Activated CD4-positive, alpha-beta T cell treated with anti-CD3 and anti-CD28 coated beads, Interleukin-2, amount 50 U/mL, for 1 hour (primary cell): Measurements from ENCODE around the gene LRRC1.
"Not testable (repeated sequence)": the region's sequence is repeated elsewhere in the genome, so short reads cannot be mapped to it uniquely, and the experiment has no call there.

ENCODE experiments used
- DNase-seq: peaks from one replicate; pipeline ENCODE4 v3.0.0-alpha.2; 2020

LRRC1 gene

GRCh38 chr6:53794720-53795339 lies at the start of gene LRRC1:
Gene LRRC1, plus strand, starts transcription at chr6:53795005. Its CDS starts 252 bp downstream, at chr6:53795257.
- peak; percentile 79 for DNase-seq

- no peak for DNase-seq
These were observed 48.2 kb upstream of the LRRC1 start for GRCh38 chr6:53746442-53747103.

DNA sequence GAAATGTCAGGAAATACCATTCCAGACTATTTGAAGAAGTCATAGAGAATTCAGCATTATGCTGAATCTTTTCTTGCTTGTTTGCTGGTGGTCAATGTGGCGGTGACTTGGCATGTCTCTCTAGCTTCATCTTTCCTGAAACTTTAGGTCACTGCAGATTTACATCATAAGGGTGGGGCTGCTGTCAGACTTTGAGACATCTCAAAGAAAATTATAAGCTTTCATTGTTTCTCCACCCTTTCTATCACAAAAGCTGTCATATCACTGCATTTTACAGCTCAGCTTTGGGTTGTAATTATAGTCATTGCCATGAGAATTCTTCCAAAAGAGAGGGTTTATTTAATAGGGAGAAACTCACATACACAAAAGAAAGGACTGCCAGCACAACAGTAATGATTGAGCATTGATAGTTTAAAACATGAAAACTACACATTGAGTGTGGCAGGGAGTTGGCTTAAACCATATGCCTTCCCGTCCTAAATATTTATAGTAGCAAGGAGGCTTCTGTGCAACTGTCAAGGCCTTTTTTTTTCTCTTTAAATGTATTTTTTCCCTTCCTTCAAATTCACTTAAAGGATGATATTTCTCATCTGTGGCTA lies 44.7 kb upstream of the LRRC1 start:
- DNase-seq = no peak

GRCh38 chr6:53751417-53751816 lies 43.4 kb upstream of the LRRC1 start:
- DNase-seq = no peak

- no peak for DNase-seq
These were observed 42.4 kb upstream of the LRRC1 start for GRCh38 chr6:53752440-53752839.

GRCh38 chr6:53752856-53753255 lies 41.9 kb upstream of the LRRC1 start:
- DNase-seq = no peak

DNA sequence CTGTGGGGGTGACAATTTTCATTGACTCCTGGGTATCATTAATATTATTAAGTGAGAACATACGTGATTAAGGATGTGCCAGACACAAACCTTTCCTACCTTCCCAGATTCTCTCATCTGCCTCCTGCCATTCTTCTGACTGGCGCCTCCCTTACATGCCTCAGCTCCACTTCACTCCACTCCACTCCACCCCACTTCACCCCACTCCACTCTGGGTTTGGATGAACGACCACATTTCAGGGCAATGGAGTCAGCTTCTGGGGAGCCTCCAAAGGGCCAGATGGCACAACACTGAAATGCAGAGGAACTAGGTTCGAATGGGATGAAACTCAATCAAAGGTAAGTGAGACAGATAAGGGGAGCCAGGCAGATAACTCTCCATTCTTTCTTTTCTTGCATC lies 40.5 kb upstream of the LRRC1 start:
- DNase-seq = no peak

DNA sequence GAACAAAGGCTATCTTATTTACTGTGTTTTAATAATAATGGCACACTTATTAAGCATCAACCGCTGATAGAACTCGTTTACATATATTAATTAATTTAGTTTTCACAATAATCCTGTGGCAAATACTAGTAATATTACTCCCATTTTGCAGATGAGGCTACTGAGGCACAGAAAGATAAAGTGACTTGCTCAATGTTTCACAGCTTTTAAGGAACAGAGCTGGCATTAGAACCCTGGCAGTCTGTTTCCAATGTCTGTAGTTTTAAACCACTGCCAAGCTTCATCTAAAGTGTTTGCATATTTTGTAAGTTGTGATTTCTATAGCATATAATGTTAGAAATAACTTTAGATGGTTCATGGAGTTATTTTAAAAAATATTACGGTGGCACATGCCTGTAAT lies 38.4 kb upstream of the LRRC1 start:
- no peak for DNase-seq

DNA sequence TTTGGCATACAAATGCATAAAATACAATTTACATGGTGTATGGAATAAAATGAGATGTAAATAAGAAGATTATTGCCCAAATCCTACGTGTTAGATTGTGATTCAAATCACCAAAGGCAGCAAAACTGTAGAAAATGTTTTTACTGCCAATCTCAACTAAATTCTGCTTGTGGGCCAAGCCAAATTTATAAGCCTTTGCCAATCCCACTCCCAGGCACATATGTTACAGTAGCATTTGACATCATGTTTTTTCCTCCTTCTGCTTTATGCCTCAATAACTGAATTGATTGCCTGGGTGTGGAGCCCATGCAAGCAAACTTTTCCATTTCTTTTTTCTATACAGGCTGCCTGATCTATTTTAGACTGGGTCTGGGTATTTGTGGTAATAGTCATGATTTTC lies 36.3 kb upstream of the LRRC1 start:
- DNase-seq = no peak

DNA sequence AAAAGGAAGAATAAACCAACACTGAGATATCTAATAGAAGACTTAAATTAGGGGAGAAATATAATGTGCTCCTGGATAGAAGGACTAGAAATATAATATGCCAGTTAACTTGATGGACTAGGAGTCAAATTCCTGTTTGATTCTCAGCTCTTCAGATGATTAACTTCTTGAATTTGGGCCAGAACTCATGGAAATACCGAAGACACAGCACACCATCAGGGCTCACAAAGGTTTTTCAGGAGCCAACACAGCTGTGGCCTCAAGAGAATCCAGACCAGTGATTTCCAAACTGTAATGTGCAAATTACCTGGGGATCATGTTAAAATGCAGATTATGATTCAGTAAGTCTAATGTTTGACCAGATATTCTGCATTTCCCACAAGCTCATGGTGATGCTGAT lies 33.8 kb upstream of the LRRC1 start:
- no peak for DNase-seq

DNA sequence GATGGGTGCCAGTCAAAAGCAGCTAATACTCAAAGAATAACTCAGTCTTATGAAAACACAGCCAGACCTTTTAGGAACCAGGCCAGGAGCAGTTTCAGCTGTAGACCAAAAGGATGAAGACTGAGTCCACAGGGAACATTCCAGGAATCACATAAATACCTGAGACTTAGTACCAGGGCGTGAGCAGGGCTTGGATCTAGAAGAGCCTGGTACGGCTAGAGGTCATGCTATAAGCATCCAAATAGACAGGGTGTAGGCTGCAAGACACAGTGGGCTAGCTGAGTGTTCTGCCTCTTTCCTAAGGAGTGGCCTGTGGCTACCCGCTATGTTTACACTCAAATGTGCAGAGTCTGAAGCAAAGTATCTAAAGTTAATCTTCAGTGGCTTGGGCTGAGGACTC lies 29.5 kb upstream of the LRRC1 start:
- no peak for DNase-seq

- no peak for DNase-seq
These were observed 27.9 kb upstream of the LRRC1 start for GRCh38 chr6:53766930-53767329.

DNA sequence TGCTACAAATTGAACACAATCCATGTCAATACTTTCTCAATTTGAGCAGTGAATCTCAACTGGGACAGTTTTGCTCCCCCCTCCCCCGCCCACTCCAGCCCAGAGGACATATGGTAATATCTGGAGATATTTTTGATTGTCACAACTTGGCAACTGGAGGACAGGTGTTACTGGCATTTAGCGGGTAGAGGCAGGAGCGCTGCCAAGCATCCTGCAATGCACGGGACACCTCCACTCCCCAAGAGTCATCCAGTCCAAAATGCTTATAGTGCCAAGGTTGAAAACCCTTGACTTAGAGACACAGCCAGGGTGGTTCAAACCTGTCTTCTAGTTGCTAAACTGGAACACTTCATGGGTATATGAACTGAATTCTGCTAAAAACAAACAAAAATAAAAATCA lies 26.9 kb upstream of the LRRC1 start:
- DNase-seq = no peak

DNA sequence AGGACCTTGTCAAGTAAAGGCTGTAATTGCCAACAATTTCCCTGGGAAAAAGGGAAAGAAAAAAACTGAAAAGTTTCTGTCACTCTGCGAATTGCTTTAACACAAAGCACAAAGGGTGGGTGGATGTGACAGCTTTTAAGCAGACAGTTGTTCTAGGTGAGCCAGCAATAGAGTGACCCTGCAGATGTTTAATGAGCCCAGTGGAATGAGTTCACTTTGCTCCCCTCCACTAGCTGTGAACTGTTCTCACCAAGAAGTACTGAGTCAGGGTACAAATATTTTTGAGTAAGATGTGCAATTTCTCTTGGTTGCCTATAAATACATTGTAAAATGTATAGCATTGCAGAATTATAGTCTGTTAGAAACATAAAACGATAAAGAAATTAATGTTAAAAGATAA lies 26.2 kb upstream of the LRRC1 start:
- no peak for DNase-seq

- DNase-seq = no peak
These were observed 24.0 kb upstream of the LRRC1 start for GRCh38 chr6:53770780-53771249.

DNA sequence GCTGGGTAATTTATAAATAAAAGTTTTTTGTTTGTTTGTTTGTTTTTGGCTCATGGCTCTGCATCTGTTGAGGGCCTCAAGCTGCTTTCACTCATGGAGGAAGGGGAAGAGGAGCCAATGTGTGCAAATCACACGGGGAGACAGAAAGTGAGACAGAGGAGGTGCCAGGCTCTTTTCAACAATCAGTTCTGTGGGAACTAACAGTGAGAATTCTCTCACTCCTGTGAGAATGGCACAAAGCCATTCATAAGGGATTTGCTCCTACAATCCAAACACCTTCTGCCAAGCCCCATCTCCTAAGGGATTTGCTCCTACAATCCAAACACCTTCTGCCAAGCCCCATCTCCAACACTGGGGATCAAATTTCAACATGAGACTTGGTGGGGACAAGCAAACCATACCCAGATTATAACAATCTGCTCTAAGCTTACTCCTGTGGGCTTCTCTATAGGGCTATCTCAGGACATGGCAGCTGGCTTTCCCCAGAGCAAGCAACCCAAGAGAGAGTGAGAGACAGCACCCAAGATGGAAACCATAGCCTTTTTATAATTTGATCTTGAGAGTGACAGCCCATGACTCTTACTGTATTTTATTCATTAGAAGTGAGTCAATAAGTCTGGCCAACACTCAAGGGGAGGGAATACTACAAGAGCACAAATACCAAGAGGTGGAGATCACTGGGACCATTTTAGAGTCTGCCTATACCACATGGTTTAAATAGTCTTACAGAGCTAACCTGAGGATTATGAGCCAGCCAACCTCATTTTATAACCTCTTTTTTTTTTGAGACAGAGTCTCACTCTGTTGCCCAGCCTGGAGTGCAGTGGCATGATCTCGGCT lies 22.8 kb upstream of the LRRC1 start:
- no peak for DNase-seq

DNA sequence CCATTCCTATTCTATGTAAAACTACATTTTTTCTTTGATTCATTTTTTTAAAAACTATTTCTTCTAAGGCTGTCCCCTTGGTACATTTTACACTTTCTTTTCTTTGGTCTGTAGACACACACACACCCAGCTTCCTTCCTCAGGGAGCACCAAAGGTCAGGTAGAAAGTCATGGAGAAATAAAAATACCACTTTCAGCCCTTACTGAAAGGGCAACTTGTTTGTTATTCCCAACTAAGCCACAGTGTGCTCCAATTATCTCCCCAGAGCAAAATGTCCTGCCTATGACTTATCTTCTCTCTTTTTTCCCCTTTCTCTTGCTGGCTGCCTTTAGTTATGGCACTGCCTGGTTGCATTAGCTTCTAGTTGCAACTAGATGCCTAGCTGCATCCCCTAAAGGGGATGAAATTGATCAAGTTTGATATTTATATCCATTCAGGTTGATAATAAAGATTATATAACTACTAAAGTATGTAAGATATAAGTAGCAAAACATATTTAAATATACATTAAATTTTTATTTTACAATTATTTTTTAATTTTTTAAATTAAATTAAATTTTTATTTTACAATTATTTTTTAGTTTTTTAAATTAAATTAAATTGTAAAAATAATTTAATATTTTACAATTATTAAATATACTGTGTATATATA lies 21.6 kb upstream of the LRRC1 start:
- DNase-seq = no peak

DNA sequence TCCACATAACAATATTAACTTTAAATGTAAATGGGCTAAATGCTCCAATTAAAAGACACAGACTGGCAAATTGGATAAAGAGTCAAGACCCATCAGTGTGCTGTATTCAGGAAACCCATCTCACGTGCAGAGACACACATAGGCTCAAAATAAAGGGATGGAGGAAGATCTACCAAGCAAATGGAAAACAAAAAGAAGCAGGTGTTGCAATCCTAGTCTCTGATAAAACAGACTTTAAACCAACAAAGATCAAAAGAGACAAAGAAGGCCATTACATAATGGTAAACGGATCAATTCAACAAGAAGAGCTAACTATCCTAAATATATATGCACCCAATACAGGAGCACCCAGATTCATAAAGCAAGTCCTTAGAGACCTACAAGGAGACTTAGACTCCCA lies 18.7 kb upstream of the LRRC1 start:
- DNase-seq = not testable (repeated sequence)

DNA sequence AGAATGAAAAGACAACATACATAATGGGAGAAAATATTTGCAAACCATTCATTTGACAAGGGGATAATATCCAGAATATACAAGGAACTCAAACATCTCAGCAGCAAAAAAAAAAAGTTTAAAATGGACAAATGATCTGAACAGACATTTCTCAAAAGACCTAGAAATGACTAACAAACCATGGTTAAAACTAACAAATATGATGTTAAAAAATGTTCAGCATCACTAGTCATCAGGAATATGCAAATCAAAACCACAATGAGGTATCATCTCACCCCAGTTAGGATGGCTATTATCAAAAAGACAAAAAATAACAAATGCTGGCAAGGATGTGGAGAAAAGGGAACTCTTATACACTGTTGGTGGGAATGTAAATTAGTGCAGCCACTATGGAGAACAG lies 9.8 kb upstream of the LRRC1 start:
- DNase-seq = not testable (repeated sequence)

DNA sequence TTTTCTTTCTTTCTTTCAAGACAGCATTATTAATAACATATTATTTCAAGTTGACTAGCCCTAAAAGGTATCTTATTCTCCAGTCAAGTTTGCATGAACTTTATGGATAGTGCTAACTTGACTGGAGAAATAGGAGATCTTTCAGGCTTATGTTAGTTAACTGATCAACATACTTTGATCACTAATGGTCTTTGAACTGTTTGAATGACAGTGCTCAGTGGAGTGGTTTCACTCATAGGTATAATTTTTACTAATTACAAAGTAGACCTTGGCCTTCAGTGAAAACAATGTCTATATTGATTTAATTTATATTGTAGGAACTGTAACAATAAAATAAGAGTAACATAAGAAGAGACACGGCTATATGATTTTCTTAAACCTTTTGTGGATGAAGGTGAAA lies 8.0 kb upstream of the LRRC1 start:
- DNase-seq = no peak

DNA sequence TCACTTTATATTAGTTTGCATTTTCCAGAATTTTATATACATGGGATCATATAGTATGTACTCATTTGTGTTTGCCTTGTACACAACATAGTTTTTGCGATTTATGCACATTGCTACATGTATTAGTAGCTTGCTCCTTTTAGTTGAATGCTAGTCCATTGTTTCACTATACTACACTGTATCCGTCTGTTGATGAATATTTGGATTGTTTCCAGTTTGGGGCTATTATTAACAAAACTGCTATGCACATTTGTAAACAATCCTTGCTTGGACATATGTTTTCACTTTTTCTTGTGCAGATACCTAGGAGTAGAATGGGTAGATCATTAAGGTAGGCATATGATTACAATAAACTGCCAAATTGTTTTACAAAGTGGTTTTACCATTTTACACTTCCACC lies 3.9 kb upstream of the LRRC1 start:
- DNase-seq = no peak

- DNase-seq = no peak
These were observed 2.8 kb upstream of the LRRC1 start for GRCh38 chr6:53792016-53792415.

DNA sequence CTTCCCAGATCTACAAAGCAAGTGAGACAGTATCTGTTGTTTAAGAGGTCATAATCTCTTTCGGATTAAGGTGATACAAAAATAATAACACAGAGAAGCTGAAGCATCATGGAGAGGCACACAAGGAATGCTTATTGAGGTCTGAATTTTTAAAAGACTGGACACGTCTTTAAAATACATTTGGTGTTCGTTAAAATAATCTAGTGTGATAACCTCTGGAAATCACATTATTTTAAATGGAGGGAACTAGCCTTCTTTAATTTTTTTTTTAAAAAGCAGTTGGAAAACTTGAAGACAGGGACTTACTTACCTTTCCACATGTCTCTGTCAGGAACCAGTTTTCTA lies 1.9 kb upstream of the LRRC1 start:
- DNase-seq = no peak
